Endodermal cell (in vitro differentiated cells): ENCODE data around the gene DGCR2. TPM values are rescaled to one million over a fixed set of nuclear protein-coding genes. Genes with fewer than 3 reads are reported as not detected.

Experiments used
- DNase-seq: peaks from one replicate; pipeline ENCODE4 v3.0.0-alpha.2; 2017
- H3K27ac ChIP-seq: 2 replicates; pipeline ENCODE4 v1.5.1; 2013; ENCODE audit warnings: mild to moderate bottlenecking, low read depth, low read length, moderate library complexity
- H3K27me3 ChIP-seq: 2 replicates; pipeline ENCODE4 v1.6.1; 2013; ENCODE audit warnings: mild to moderate bottlenecking, low read length, moderate library complexity; ENCODE audit not compliant: insufficient read depth, control insufficient read depth, poor library complexity, severe bottlenecking
- H3K36me3 ChIP-seq: 2 replicates; pipeline ENCODE4 v1.7.0; 2013; ENCODE audit warnings: mild to moderate bottlenecking, low read length, moderate library complexity; ENCODE audit not compliant: control insufficient read depth, insufficient read depth
- H3K4me1 ChIP-seq: one replicate; pipeline ENCODE4 v1.7.0; 2013; ENCODE audit warnings: low read length; ENCODE audit not compliant: control insufficient read depth, insufficient read depth
- H3K4me3 ChIP-seq: 2 replicates; pipeline ENCODE4 v1.5.1; 2013; ENCODE audit warnings: mild to moderate bottlenecking, low read length, moderate library complexity
- H3K9ac ChIP-seq: 2 replicates; pipeline ENCODE4 v1.6.1; 2013; ENCODE audit warnings: mild to moderate bottlenecking, low read length, moderate library complexity; ENCODE audit not compliant: poor library complexity, severe bottlenecking; ENCODE audit errors: extremely low read depth
- H3K9me3 ChIP-seq: 2 replicates; pipeline ENCODE4 v1.6.1; 2013; ENCODE audit warnings: mild to moderate bottlenecking, low read length, moderate library complexity; ENCODE audit not compliant: control insufficient read depth
- H3K27ac Mint-ChIP-seq: 2 replicates; pipeline ENCODE4 v1.8.0; 2020; ENCODE audit warnings: mixed read lengths
- H3K27me3 Mint-ChIP-seq: 2 replicates; pipeline ENCODE4 v1.8.0; 2021; ENCODE audit warnings: mild to moderate bottlenecking, mixed read lengths; ENCODE audit not compliant: insufficient read depth
- H3K36me3 Mint-ChIP-seq: 2 replicates; pipeline ENCODE4 v1.8.0; 2020; ENCODE audit warnings: low read depth, mixed read lengths
- H3K4me1 Mint-ChIP-seq: 2 replicates; pipeline ENCODE4 v1.8.0; 2020; ENCODE audit warnings: mixed read lengths
- H3K4me3 Mint-ChIP-seq: 2 replicates; pipeline ENCODE4 v1.8.0; 2020; ENCODE audit warnings: mild to moderate bottlenecking, moderate library complexity, mixed read lengths
- H3K9me3 Mint-ChIP-seq: 2 replicates; pipeline ENCODE4 v1.8.0; 2020; ENCODE audit warnings: mild to moderate bottlenecking, mixed read lengths
- CTCF ChIP-seq: fragments of 200-600 bp; sonication (generic); conservative IDR thresholded peaks from 2 replicates; pipeline ENCODE4 v1.5.0; 2021; ENCODE audit warnings: antibody characterized with exemption, mild to moderate bottlenecking
- WGBS, 2 experiments: methylation state at CpG; one replicate each; pipeline versions ENCODE4 v1.1.5 to v1.1.7; 2013; ENCODE audit warnings: missing lambda C conversion rate in 2 of 2, mixed read lengths in 1 of 2; ENCODE audit not compliant: insufficient coverage in 1 of 2, insufficient read length in 1 of 2; 5-methylcytosine and 5-hydroxymethylcytosine counted together
- total RNA-seq, 2 donors: library from RNA; stranded (reverse); fragmentation: NEBNext Ultra II Directional in 1 of 2; extraction: Animal tissue kit (Norgen Biotek cat#: 25700) in 1 of 2; gene quantifications; 2 replicates in 1 of 2; 3 replicates in 1 of 2; pipeline ENCODE4 v1.2.1, GENCODE V29; 2021

DGCR2 gene
- total RNA-seq, 2 donors from 2014 or later, result 54.6 to 62.9 TPM

- H3K27me3 Mint-ChIP-seq, result no peaks in the 10 kb centered on the region
- Histone ChIP-seq H3K9ac (no peak overlapping the region), H3K27ac (no peak overlapping the region), H3K36me3 (no peaks in the 10 kb centered on the region), H3K4me3 (no peak overlapping the region), H3K4me1 (peaks cover 3% of the 10 kb centered on the region), H3K9me3 (no peaks in the 10 kb centered on the region), H3K27me3 (no peaks in the 10 kb centered on the region)
- no peak for DNase-seq
- no peak overlapping the region for H3K27ac Mint-ChIP-seq
- H3K4me1 Mint-ChIP-seq, result peaks cover 19% of the 10 kb centered on the region
- WGBS, 2 experiments, result 75 to 89% methylated on average over 1 to 3 of the region's 3 CpGs
- H3K36me3 Mint-ChIP-seq, result peaks cover 3% of the 10 kb centered on the region
- no peak for TF ChIP-seq CTCF
- H3K9me3 Mint-ChIP-seq, result no peaks in the 10 kb centered on the region
- H3K4me3 Mint-ChIP-seq, result no peak overlapping the region
Measured at GRCh38 chr22:19106886-19107729, 15.1 kb downstream of the DGCR2 start.

GRCh38 chr22:19105867-19106802 lies 16.1 kb downstream of the DGCR2 start:
- no peak for DNase-seq
- Mint-ChIP-seq H3K4me3 (no peak overlapping the region), H3K27ac (peak overlapping the region; percentile 17), H3K27me3 (no peaks in the 10 kb centered on the region), H3K36me3 (peaks cover 8% of the 10 kb centered on the region), H3K4me1 (peaks cover 15% of the 10 kb centered on the region), H3K9me3 (no peaks in the 10 kb centered on the region)
- H3K36me3 ChIP-seq, result peaks cover 2% of the 10 kb centered on the region
- WGBS, 2 experiments, result 87 to 91% methylated on average over 11 to 18 of the region's 18 CpGs
- no peak overlapping the region for H3K9ac ChIP-seq
- peaks cover 3% of the 10 kb centered on the region for H3K4me1 ChIP-seq
- no peak overlapping the region for H3K4me3 ChIP-seq
- peak; percentile 67 for TF ChIP-seq CTCF
- no peak overlapping the region for H3K27ac ChIP-seq
- H3K9me3 ChIP-seq, result no peaks in the 10 kb centered on the region
- no peaks in the 10 kb centered on the region for H3K27me3 ChIP-seq

- DNase-seq, result no peak
- 98 to 100% methylated on average over 8 of the region's 8 CpGs for WGBS, 2 experiments
- Histone ChIP-seq H3K36me3 (peaks cover 4% of the 10 kb centered on the region), H3K9ac (no peak overlapping the region), H3K4me1 (peaks cover 3% of the 10 kb centered on the region), H3K9me3 (no peaks in the 10 kb centered on the region), H3K27ac (no peak overlapping the region), H3K27me3 (no peaks in the 10 kb centered on the region), H3K4me3 (no peak overlapping the region)
- peak overlapping the region; percentile 17 for H3K27ac Mint-ChIP-seq
- H3K36me3 Mint-ChIP-seq, result peaks cover 8% of the 10 kb centered on the region
- no peaks in the 10 kb centered on the region for H3K9me3 Mint-ChIP-seq
- TF ChIP-seq CTCF, result no peak
- H3K27me3 Mint-ChIP-seq, result no peaks in the 10 kb centered on the region
- peaks cover 12% of the 10 kb centered on the region for H3K4me1 Mint-ChIP-seq
- H3K4me3 Mint-ChIP-seq, result no peak overlapping the region
Measured at GRCh38 chr22:19105456-19105855, 16.8 kb downstream of the DGCR2 start.
